Fibroblast of upper back skin (primary cell): Measurements from ENCODE around the gene MBD6.
"Not testable (repeated sequence)": the region's sequence is repeated elsewhere in the genome, so short reads cannot be mapped to it uniquely, and the experiment has no call there.

Source experiments
- DNase-seq: peaks from one replicate; pipeline ENCODE4 v3.0.0-alpha.2; 2013

The MBD6 gene

DNA sequence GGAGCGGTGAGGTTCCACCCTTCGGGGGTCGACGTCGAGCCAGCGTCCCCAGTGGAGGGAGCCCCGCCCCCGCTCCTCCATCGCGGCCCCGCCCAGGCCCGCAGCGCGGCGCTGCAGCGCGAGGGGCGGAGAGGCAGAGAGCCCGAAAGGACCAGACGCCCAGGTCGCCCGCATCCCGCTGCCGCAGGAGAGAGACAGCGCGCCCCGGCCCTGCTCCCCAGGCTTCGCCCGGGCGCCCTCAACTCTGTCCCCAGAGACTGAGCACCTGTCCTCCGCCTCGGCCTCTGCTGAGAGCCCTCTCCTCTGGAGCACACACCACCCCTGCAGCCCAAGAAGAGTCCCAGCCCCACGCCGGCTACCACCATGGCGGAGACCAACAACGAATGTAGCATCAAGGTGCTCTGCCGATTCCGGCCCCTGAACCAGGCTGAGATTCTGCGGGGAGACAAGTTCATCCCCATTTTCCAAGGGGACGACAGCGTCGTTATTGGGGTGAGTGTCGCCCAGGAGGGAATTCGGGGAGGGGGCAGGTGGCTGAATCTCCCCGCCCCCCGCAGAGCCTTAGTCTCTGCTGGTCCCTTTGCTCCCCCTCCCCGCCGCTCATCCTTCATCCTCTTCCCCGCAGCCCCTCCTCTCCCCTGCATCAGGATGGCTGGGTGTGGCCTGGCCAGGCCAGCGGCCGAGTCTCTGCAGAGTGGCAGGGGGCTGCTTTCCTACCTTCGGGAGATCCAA, 27.5 kb downstream of the MBD6 start, which contains the start of gene KIF5A:
Gene KIF5A, plus strand, starts transcription at position 136 of the 732 bp plus-strand sequence. Its CDS starts 228 bp downstream, at position 364.
- DNase-seq, result no peak

GRCh38 chr12:57550641-57551549, 28.3 kb downstream of the MBD6 start:
- no peak for DNase-seq

DNA sequence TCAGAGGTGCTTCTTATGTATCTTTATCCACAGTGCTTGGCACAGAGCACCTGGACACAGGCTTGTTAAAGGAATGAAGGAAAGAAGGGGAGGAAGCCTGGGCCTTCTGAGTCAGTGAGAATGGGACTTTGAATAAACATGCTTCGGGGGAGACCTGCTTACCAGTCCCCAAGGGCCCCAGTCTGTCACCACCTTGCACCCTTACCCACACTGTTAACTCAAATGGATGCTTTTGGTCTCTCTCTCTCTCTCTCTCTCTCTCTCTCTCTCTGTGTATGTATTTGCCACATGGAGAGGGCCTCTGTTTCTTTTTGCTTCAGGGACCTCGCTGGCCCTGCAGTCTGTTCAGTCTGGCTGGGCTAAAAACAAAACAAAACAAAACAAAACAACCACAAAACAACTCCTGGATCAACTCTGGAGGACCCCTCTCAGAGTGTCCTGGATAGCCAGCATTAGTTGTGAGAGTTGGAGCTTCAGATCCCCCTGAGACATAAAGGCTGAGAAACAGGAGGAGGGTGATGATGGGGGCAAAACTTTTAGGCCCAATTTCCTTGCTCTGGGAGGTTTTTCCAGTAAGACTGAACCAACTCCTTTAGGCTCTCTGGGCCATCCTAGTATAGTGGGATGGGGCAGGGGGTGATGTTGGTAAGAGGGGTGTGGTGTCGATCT, 29.1 kb downstream of the MBD6 start:
- no peak for DNase-seq

- DNase-seq, result no peak
These were observed 29.7 kb downstream of the MBD6 start for GRCh38 chr12:57552306-57552651.

GRCh38 chr12:57552835-57553313, 30.2 kb downstream of the MBD6 start:
- peak; percentile 56 for DNase-seq

DNA sequence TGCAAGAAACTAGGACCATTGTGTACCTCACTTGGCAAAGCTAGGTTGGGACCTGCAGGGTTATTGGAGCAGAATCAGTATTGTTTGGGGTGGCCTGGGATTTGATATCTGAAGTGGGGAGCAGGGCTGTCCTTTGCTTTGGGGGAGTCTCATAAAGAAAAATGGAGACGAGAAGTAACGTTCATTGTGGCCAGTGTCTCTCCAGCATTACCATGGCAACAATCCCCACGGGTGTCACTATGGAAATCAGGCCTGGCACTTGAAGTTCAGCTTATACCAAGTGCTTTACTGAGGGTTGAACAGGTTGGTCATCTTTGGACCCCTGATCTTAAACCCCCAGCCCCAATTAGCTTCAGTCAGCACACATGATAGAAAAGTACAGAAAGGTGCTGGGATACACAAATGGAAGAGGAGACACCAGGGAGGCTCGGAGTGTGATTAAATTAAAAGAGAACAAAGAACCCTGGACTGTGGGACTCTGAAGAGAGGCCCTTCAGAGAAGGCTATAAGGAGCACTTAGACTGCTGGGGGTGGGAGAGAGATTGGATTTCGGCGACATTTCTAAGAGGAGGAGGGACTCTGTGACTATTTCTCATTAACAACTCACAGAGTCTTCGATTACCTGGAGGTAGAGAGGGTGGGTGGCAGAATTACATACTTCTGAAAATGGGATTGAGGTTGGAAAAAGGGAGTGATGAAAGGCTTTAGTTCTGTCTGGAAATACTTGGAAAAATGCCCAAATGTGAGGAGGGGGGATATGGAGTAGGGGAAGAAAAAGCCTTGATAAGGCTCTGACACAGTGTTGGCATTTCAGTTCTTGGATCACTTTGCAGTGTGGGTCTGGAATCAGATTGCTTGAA, 30.9 kb downstream of the MBD6 start:
- DNase-seq, result no peak

- DNase-seq, result no peak
These were observed 31.8 kb downstream of the MBD6 start for GRCh38 chr12:57554453-57554852.

- DNase-seq, result no peak
These were observed 32.3 kb downstream of the MBD6 start for GRCh38 chr12:57554897-57555296.

DNA sequence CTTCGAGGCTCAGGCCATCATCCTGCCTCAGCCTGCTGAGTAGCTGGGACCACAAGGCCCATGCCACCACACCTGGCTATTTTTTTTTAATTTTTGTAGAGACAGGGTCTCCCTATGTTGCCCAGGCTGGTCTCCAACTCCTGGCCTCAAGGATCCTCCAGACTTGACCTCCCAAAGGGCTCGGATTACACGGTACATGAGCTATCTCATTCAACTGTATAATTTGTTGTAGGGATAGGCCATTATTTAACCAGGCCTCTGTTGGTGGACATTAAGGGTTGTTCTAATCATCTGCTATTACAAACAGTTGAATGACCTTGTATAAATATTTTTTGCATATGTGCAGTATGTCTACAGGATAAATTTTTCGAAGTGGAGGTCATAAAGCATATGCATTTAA, 36.2 kb downstream of the MBD6 start:
- DNase-seq, result no peak

- no peak for DNase-seq
These were observed 37.9 kb downstream of the MBD6 start for GRCh38 chr12:57560516-57560915.

DNA sequence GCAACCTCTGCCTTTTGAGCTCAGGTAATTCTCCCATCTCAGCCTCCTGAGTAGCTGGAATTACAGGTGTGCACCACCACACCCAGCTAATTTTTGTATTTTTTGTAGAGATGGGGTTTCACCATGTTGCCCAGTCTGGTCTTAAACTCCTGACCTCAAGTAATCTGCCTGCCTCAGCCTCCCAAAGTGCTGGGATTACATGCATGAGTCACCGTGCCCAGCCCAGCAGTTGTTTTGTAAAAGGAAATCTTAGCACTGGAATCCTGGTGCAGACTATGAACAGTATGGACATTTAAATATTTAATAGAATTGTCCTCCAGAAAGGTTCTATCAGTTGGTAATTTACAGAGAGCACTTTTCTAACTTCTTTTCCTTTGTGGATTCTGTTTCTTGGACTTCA, 38.5 kb downstream of the MBD6 start:
- DNase-seq, result not testable (repeated sequence)

DNA sequence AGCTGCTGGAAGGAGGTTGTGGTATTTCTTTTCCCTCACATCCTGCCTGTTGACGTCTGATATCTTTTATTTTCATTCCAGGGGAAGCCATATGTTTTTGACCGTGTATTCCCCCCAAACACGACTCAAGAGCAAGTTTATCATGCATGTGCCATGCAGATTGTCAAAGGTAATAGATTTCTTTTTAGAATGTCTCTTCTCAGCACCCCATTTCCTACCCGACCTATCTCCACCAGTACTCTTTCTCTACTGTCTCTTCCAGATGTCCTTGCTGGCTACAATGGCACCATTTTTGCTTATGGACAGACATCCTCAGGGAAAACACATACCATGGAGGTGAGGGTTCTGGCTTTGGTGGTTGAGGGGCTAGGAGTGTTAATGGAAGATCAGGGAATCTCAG, 40.7 kb downstream of the MBD6 start:
- no peak for DNase-seq

GRCh38 chr12:57564178-57564740, 41.6 kb downstream of the MBD6 start:
- no peak for DNase-seq

DNA sequence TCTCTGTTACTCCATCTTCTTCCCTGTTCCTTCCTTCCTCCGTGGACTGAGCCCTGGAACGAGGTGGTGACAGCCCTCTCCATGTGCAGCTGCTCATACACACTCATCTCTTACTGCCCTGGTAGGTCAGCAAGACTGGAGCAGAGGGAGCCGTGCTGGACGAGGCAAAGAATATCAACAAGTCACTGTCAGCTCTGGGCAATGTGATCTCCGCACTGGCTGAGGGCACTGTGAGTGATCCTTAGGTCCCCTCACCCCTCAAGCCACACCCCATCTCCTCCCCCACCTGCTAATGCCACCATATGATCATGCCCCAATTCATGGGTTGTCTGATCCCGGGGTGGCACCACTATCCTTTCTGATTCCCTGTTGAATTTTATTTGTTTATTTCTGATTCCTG, 46.2 kb downstream of the MBD6 start:
- no peak for DNase-seq

DNA sequence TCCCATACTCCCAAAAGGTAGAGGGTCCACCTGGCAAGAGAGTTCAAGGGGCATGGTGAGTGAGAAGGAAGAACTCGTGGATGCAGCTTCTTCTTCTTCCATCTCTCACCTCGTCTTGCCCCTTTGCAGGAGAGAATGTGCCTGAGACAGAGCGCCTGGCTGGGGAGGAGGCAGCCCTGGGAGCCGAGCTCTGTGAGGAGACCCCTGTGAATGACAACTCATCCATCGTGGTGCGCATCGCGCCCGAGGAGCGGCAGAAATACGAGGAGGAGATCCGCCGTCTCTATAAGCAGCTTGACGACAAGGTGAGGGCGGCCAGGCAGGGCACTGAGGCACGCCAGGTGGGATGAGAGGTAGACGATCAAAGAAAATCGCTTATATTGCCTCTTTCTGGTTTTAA, 47.2 kb downstream of the MBD6 start:
- no peak for DNase-seq

DNA sequence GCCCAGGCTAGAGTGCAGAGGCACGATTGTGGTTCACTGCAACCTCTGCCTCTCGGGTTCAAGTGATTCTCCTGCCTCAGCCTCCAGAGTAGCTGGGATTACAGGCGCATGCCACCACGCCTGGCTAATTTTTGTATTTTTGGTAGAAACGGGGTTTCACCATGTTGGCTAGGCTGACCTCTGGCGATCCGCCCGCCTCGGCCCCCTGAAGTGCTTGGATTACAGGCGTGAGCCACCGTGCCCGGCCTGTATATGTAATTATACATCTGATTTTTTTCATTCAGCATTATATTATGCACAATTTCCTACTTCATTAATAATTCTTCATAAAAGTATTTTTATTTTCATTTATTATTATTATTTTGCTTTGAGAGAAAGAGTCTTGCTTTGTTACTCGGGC, 47.8 kb downstream of the MBD6 start:
- not testable (repeated sequence) for DNase-seq

DNA sequence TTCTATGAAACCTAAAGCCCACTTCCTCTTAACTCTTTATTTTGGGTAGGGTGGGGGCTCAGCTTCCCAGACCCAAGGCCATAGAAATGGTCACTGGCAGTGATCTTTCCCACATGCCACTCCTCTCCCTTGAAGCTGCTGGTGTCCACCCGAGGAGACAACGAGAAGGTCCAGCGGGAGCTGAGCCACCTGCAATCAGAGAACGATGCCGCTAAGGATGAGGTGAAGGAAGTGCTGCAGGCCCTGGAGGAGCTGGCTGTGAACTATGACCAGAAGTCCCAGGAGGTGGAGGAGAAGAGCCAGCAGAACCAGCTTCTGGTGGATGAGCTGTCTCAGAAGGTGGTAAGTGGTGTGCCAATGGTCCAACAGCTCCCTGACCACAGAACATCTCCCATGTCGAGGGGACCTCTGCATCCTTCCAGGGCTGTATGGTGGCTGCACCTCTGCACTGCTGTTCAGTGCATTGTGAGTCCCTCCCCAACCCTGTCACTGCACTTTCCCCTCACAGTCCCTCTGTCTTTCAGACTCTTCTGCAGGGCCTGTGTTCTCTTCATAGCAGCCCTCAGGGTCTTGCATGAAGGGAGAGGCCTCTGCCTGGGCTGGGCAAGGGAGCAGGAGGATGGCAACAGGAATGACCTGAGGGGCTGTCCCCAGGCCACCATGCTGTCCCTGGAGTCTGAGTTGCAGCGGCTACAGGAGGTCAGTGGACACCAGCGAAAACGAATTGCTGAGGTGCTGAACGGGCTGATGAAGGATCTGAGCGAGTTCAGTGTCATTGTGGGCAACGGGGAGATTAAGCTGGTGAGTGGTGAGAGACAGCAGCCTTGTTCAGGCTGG, 49.5 kb downstream of the MBD6 start:
- DNase-seq, result no peak

DNA sequence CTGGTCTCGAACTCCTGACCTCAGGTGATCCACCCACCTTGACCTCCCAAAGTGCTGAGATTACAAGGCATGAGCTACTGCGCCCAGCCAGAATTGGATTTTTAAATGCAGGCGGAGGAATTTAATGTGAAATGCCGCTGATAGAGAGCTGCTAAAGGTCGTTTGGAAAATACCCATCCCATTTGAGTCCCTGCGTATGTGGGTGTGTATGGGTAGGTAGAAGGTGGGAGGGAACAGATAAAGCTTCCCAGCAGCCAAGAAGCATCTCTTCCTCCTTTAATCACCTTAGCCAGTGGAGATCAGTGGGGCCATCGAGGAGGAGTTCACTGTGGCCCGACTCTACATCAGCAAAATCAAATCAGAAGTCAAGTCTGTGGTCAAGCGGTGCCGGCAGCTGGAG, 52.2 kb downstream of the MBD6 start:
- no peak for DNase-seq

DNA sequence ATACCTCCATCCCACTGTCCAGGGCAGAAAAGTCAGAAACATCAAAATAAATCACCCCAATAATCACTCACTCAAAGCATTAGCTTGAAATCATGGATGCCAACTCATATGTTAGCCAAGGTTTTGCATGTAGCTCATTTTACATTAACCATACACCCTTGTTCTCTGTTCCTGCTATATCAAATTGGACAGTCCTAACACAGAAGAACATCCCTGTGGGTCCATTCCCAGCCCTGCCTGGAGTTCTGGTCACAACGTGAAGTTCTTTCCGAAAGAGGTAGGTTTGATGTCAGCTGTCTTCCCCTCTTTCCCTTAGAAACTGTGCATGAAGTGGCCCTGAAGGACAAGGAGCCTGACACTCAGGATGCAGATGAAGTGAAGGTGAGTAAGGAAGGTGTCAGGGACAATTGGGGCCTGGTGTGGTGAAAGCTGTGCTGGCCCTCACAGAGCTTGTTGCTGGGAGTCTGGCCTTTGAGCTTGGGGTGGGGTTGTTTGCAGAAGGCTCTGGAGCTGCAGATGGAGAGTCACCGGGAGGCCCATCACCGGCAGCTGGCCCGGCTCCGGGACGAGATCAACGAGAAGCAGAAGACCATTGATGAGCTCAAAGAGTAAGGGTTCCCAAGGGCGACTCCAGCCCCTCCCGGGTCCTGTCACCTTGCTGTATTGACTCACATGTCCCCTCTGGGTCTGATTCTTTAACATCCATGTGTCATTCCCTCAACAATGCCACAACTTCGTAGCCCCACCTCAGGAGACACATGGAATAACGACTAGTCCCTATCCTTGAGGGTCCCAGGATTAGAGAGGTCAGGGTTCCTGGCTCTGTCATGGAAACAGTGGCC, 53.4 kb downstream of the MBD6 start:
- no peak for DNase-seq

GRCh38 chr12:57576613-57577160, 54.1 kb downstream of the MBD6 start:
- DNase-seq, result no peak
